Hepatic stellate cell (primary cell): ENCODE data around the gene FES.
A peak's percentile ranks its signal among the peaks of the same experiment; 100 is the strongest.

Experiments used
- DNase-seq: peaks from one replicate; pipeline ENCODE4 v3.0.0; 2011; ENCODE audit warnings: low spot score

FES gene

GRCh38 chr15:90931575-90931827, 47.2 kb downstream of the FES start:
- DNase-seq = no peak

- DNase-seq = peak; percentile 97
These were observed 47.7 kb downstream of the FES start, which contains the start of gene HDDC3 for GRCh38 chr15:90931828-90932659. TSS of gene HDDC3 (minus strand) at chr15:90932549. CDS start at chr15:90932540, 9 bp downstream.

DNA sequence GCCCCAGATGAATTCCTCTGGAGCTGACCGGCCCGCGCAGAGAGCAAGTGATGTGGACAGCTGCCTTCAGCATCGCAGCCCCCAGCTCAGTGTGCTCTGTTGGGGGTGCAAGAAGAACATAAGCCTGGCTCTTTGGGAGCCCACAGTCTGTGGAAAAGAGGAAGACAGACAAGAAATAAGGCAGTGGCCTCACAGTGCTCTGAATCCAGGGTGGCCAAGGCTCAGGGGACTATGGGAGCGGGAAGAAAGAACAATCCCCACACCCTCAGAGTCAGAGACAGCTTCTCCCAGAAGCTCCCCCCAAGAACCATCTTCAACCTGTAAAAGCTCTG, 48.3 kb downstream of the FES start:
- DNase-seq = no peak

DNA sequence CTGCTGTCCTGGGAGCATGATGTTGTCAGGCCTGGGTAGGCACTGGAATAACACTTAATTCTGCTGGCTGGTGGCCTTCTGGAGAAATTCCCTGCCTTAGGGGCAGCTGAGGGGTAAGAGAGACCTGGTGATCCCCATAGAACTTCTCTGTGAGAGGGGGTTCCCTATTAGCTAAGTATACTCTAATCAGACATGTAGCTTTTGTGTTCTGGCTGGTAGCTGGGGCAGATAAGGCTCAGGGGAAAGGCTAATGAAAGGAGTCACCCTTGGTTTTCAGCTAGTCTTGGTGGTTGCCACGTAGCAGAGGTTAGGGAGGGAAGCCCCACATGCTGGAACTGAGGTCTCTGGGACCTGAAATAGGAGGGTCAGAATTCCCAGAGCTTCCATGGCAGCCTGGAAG, 49.0 kb downstream of the FES start:
- DNase-seq = no peak

DNA sequence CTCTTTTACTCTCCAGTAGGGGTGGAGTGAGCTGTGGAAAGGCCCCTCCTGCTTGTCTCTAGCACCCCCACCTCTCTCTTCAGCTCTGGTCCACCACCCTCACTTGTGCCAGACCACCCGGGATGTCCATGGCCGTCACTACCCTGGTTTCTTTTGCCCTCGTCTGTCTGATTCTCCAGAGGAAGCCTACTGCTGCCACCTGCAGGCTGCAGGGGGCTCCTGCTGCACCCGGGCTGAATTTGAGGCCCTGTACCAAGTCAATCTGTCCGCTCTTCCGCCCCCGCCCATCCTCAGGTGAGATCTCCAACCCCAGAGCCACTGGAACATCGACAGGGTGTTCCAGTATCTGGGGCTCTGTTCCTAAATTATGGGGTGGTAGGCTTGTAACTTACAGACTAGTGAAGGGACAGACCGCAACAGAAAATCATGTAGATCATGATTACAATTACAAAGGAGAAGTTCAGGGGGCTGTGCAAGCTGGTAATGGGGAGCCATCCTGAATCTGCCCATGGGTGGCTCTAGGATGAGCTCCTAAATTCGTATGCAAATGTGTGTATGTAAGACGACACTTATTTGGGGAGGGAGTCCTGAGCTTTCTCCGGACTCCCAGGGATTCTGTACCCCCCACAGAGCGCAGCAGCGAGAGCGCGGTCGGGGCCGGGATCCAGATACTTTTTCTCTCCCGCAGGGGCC, 50.1 kb downstream of the FES start:
- peak; percentile 93 for DNase-seq

DNA sequence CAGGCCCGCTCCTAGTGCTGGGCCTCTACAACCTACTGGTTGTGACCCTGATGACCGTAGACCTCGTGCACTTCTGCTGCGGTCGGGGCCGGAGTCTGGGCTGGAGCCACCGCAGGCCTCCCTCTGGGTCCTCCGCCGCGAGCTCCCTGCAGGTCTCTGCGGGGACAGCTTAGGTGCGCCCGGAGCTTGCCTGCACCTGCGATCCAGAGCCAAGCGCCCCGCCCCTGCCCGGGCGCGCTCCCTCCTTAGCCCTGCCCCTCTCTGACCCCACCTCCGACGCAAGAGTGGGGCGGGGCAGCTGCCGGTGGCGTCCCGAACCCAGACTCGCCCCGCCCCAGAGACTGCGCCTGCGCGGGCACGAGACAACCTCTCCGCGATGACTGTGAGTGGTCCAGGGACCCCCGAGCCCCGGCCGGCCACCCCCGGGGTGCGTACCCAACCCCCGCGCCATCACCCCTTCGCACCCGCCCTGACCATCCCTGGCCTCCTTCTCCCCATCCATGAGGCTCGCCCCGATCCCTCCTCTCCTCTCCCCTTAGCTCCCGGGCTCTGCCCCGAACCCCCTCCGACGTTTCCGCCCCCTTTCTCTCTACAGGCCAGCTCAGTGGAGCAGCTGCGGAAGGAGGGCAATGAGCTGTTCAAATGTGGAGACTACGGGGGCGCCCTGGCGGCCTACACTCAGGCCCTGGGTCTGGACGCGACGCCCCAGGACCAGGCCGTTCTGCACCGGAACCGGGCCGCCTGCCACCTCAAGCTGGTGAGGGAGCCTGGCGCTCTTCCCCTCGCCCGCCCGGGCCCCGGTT, 50.8 kb downstream of the FES start, which contains the start of gene UNC45A:
Gene UNC45A (plus strand): TSS at position 337 of the 803 bp plus-strand sequence. CDS start 40 bp downstream, at position 377.
- DNase-seq = peak; percentile 96

GRCh38 chr15:90936823-90937222, 52.5 kb downstream of the FES start:
- DNase-seq = no peak

DNA sequence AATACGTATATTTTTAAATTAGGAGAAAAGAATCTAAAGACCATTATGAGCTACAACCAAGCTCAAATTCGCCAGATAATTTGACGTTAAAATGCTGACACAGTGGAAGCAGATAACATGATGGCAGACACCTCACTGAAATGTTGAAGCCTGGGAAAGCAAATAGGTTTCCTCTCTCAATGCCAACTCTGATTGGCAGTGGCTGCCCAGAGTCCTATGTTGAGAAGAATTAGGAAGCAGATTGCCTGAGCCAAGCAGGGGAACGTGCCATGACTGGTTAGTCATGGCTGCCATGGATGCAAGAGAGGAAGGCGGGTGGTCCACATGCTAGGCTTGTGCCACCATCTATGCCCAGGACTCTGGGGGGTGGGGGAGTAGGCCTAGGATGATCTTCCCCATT, 54.0 kb downstream of the FES start:
- DNase-seq = no peak

GRCh38 chr15:90939756-90940155, 55.5 kb downstream of the FES start:
- DNase-seq = no peak

DNA sequence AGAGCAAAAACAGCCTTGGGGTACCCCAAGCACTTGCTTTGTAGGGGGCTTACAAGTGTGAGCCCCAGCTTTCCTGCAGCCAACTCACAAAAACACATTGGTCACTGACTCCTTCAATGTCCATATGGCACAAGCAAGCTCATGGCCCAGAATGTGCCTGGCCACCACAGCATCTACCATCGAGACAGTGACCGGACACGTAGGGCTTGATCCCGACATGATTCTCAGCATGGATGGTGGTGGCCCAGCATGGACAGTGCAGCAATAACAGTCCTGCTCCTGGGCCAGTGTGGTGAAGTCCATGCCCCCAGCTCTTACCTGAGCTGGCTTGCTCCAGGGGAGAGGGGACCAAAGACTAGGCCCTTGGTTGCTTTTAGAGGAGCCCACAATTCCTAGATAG, 56.7 kb downstream of the FES start:
- no peak for DNase-seq

GRCh38 chr15:90942354-90943120, 58.2 kb downstream of the FES start:
- no peak for DNase-seq

- DNase-seq = no peak
These were observed 60.8 kb downstream of the FES start for GRCh38 chr15:90945091-90945490.
